Mesenchymal stem cell (in vitro differentiated cells and primary cell): ENCODE results near the gene SMARCA4.

Experiments
- DNase-seq: peaks from one replicate; pipeline ENCODE4 v3.0.0-alpha.2; 2013
- H2AFZ ChIP-seq: one replicate; pipeline ENCODE4 v1.6.1; 2013; ENCODE audit warnings: low read depth, mild to moderate bottlenecking, control low read depth, inconsistent platforms, low read length, moderate library complexity
- H2AK5ac ChIP-seq: 2 replicates; pipeline ENCODE4 v1.6.1; 2013; ENCODE audit warnings: low read length, moderate library complexity, mild to moderate bottlenecking, inconsistent platforms; ENCODE audit not compliant: severe bottlenecking
- H2BK120ac ChIP-seq: one replicate; pipeline ENCODE4 v1.6.1; 2013; ENCODE audit warnings: low read depth, mild to moderate bottlenecking, inconsistent platforms, low read length, moderate library complexity
- H2BK12ac ChIP-seq, 2 experiments: one replicate each; pipeline ENCODE4 v1.6.1; 2013; ENCODE audit warnings: inconsistent platforms in 2 of 2, low read length in 2 of 2, mild to moderate bottlenecking in 2 of 2, moderate library complexity in 2 of 2, control low read depth in 1 of 2
- H2BK15ac ChIP-seq: one replicate; pipeline ENCODE4 v1.6.1; 2013; ENCODE audit warnings: mild to moderate bottlenecking, low read depth, inconsistent platforms; ENCODE audit not compliant: poor library complexity, severe bottlenecking
- H2BK5ac ChIP-seq: 2 replicates; pipeline ENCODE4 v1.6.1; 2013; ENCODE audit warnings: low read depth, mild to moderate bottlenecking, low read length, control low read depth, inconsistent platforms; ENCODE audit not compliant: poor library complexity, severe bottlenecking
- H3K14ac ChIP-seq, 2 experiments: one replicate each; pipeline ENCODE4 v1.6.1; 2013; ENCODE audit warnings: inconsistent platforms in 2 of 2, low read length in 2 of 2, control low read depth in 1 of 2, mild to moderate bottlenecking in 1 of 2, moderate library complexity in 1 of 2
- H3K18ac ChIP-seq, 2 experiments: one replicate each; pipeline ENCODE4 v1.6.1; 2013; ENCODE audit warnings: inconsistent platforms in 2 of 2, low read length in 2 of 2, control low read depth in 1 of 2, low read depth in 1 of 2, mild to moderate bottlenecking in 1 of 2
- H3K23ac ChIP-seq, 2 experiments: one replicate each; pipeline ENCODE4 v1.6.1; 2013; ENCODE audit warnings: inconsistent platforms in 2 of 2, low read length in 2 of 2, mild to moderate bottlenecking in 2 of 2, moderate library complexity in 2 of 2, control low read depth in 1 of 2
- H3K27ac ChIP-seq: 2 replicates; pipeline ENCODE4 v1.5.1; 2013; ENCODE audit warnings: mild to moderate bottlenecking, moderate library complexity, low read length, control low read depth, inconsistent platforms; ENCODE audit not compliant: poor library complexity, severe bottlenecking
- H3K27me3 ChIP-seq, 2 experiments: 2 replicates each; pipeline versions ENCODE4 v1.6.1 to v1.7.0; 2013; ENCODE audit warnings: low read length in 2 of 2, mild to moderate bottlenecking in 2 of 2, moderate library complexity in 2 of 2, control low read depth in 1 of 2, inconsistent platforms in 1 of 2; ENCODE audit not compliant: control insufficient read depth in 1 of 2, insufficient read depth in 1 of 2
- H3K36me3 ChIP-seq, 2 experiments: 2 replicates each; pipeline versions ENCODE4 v1.6.1 to v1.7.0; 2013; ENCODE audit warnings: low read length in 2 of 2, control low read depth in 1 of 2, inconsistent platforms in 1 of 2, low read depth in 1 of 2, mild to moderate bottlenecking in 1 of 2; ENCODE audit not compliant: insufficient read depth in 2 of 2, control insufficient read depth in 1 of 2
- H3K4ac ChIP-seq, 2 experiments: one replicate each; pipeline ENCODE4 v1.6.1; 2013; ENCODE audit warnings: inconsistent platforms in 2 of 2, low read length in 2 of 2, mild to moderate bottlenecking in 2 of 2, moderate library complexity in 2 of 2, control low read depth in 1 of 2, low read depth in 1 of 2
- H3K4me1 ChIP-seq: 2 replicates; pipeline ENCODE4 v1.6.1; 2013; ENCODE audit warnings: low read depth, low read length, control low read depth; ENCODE audit not compliant: control insufficient read depth, insufficient read depth
- H3K4me2 ChIP-seq: 2 replicates; pipeline ENCODE4 v1.6.1; 2013; ENCODE audit warnings: low read length, mild to moderate bottlenecking, inconsistent platforms; ENCODE audit not compliant: poor library complexity, severe bottlenecking
- H3K4me3 ChIP-seq, 2 experiments: 2 replicates each; pipeline versions ENCODE4 v1.5.1 to v1.7.0; 2013; ENCODE audit warnings: low read length in 2 of 2, mild to moderate bottlenecking in 2 of 2, control low read depth in 1 of 2, low read depth in 1 of 2; ENCODE audit not compliant: insufficient read depth in 1 of 2
- H3K79me1 ChIP-seq: replicated peaks from 2 replicates; pipeline ENCODE4 v1.6.1; 2013; ENCODE audit warnings: mild to moderate bottlenecking, control low read depth, low read length, inconsistent platforms; ENCODE audit not compliant: poor library complexity, severe bottlenecking
- H3K9ac ChIP-seq: 2 replicates; pipeline ENCODE4 v1.7.0; 2013; ENCODE audit warnings: mild to moderate bottlenecking, low read length, moderate library complexity
- H3K9me3 ChIP-seq: 2 replicates; pipeline ENCODE4 v1.7.0; 2013; ENCODE audit warnings: mild to moderate bottlenecking, low read length; ENCODE audit not compliant: control insufficient read depth
- H4K8ac ChIP-seq: one replicate; pipeline ENCODE4 v1.6.1; 2013; ENCODE audit warnings: inconsistent platforms, mild to moderate bottlenecking, low read length, moderate library complexity
- H4K91ac ChIP-seq: one replicate; pipeline ENCODE4 v1.6.1; 2013; ENCODE audit warnings: mild to moderate bottlenecking, low read length, inconsistent platforms
- WGBS: methylation state at CpG from one replicate; pipeline ENCODE4 v1.1.7; 2013; ENCODE audit warnings: mixed read lengths; 5-methylcytosine and 5-hydroxymethylcytosine counted together

Gene SMARCA4

DNA sequence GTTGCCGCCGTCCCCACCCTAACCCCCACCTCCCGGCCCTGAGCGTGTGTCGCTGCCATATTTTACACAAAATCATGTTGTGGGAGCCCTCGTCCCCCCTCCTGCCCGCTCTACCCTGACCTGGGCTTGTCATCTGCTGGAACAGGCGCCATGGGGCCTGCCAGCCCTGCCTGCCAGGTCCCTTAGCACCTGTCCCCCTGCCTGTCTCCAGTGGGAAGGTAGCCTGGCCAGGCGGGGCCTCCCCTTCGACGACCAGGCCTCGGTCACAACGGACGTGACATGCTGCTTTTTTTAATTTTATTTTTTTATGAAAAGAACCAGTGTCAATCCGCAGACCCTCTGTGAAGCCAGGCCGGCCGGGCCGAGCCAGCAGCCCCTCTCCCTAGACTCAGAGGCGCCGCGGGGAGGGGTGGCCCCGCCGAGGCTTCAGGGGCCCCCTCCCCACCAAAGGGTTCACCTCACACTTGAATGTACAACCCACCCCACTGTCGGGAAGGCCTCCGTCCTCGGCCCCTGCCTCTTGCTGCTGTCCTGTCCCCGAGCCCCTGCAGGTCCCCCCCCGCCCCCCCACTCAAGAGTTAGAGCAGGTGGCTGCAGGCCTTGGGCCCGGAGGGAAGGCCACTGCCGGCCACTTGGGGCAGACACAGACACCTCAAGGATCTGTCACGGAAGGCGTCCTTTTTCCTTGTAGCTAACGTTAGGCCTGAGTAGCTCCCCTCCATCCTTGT lies 38.8 kb upstream of the SMARCA4 start:
- H4K91ac ChIP-seq = no peak overlapping the region
- no peak overlapping the region for H2AFZ ChIP-seq
- WGBS = 91% methylated on average over 30 of the region's 33 CpGs
- H3K4me3 ChIP-seq = no peak overlapping the region
- H3K9ac ChIP-seq = no peak overlapping the region
- no peak for DNase-seq
- H3K4ac ChIP-seq = no peak overlapping the region
- H3K14ac ChIP-seq = no peak overlapping the region
- no peaks in the 10 kb centered on the region for H3K9me3 ChIP-seq
- peaks cover 72 to 79% of the 10 kb centered on the region in 2 experiments for H3K36me3 ChIP-seq
- no peak overlapping the region for H2BK120ac ChIP-seq
- no peak overlapping the region for H2AK5ac ChIP-seq
- H3K4me1 ChIP-seq = peaks cover 4% of the 10 kb centered on the region
- no peak overlapping the region for H3K23ac ChIP-seq
- no peak overlapping the region for H3K18ac ChIP-seq
- no peak overlapping the region for H2BK15ac ChIP-seq
- no peaks in the 10 kb centered on the region for H3K27me3 ChIP-seq
- H3K4me2 ChIP-seq = no peak overlapping the region
- no peak overlapping the region for H2BK5ac ChIP-seq
- no peak overlapping the region for H4K8ac ChIP-seq
- H2BK12ac ChIP-seq = no peak overlapping the region
- no peak overlapping the region for H3K27ac ChIP-seq
- peaks cover 26% of the 10 kb centered on the region for H3K79me1 ChIP-seq

- H3K14ac ChIP-seq = no peak overlapping the region
- no peak overlapping the region for H3K4me3 ChIP-seq
- H3K23ac ChIP-seq = no peak overlapping the region
- WGBS = 95% methylated on average over 5 of the region's 13 CpGs
- H3K4me1 ChIP-seq = peaks cover 9% of the 10 kb centered on the region
- H4K8ac ChIP-seq = no peak overlapping the region
- H2BK15ac ChIP-seq = no peak overlapping the region
- no peak overlapping the region for H3K18ac ChIP-seq
- no peak overlapping the region for H3K9ac ChIP-seq
- no peak overlapping the region for H3K4me2 ChIP-seq
- H2BK120ac ChIP-seq = no peak overlapping the region
- H4K91ac ChIP-seq = no peak overlapping the region
- H2AFZ ChIP-seq = no peak overlapping the region
- no peak overlapping the region for H2AK5ac ChIP-seq
- H3K27ac ChIP-seq = no peak overlapping the region
- H2BK12ac ChIP-seq = no peak overlapping the region
- DNase-seq = no peak
- peaks cover 72 to 84% of the 10 kb centered on the region in 2 experiments for H3K36me3 ChIP-seq
- no peaks in the 10 kb centered on the region for H3K9me3 ChIP-seq
- no peaks in the 10 kb centered on the region for H3K27me3 ChIP-seq
- H3K4ac ChIP-seq = no peak overlapping the region
- no peak overlapping the region for H2BK5ac ChIP-seq
- peaks cover 31% of the 10 kb centered on the region for H3K79me1 ChIP-seq
Observed at GRCh38 chr19:10922638-10923014, 38.2 kb upstream of the SMARCA4 start.

DNA sequence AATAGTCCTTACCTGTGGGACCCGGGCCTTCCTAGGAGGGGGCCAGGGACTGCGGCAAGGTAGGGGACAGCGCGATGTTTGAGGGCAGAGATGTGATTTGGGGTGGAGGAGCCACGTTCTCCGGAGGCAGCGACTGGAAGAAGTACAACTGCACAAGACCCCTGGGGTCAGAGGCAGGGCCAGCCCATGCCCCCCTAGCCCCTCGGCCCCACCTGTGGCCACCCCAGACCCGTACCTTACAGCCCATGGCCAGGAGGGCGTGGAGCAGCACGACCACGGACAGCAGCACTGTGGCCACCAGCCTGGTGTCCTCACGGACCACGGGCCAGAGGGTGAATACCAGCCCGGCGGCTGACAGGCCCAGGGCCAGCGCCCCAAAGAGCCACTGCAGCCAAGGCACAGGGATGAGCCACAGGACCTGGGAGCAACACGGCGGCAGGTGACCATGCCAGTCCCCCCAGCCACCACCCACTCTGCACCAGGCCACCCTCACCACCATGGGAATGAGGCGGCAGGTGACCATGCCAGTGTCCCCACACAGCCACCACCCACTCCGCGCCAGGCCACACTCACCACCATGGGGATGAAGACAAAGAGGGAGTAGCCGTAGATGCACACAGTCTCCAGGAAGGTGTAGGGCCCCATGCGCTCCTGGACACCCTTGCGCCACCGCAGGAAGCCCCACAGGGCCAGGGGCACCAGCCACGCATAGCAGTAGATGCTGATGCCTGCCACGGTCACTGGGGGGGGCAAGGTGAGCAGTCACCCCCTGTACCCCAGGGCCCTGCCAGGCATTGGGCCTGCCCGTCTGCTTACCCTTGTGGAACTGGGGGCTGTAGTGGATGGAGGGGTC lies 37.3 kb upstream of the SMARCA4 start:
- no peak overlapping the region for H2BK5ac ChIP-seq
- H3K4ac ChIP-seq = no peak overlapping the region
- H3K9ac ChIP-seq = no peak overlapping the region
- H3K23ac ChIP-seq = no peak overlapping the region
- H4K91ac ChIP-seq = peak overlapping the region; percentile 21
- H2BK12ac ChIP-seq = peak overlapping the region in 1 of 2 experiments; percentile 22
- H3K4me1 ChIP-seq = peaks cover 13% of the 10 kb centered on the region
- no peak overlapping the region for H2AK5ac ChIP-seq
- peak overlapping the region; percentile 27 for H4K8ac ChIP-seq
- no peak overlapping the region for H3K4me2 ChIP-seq
- no peak overlapping the region for H3K4me3 ChIP-seq
- no peak overlapping the region for H2AFZ ChIP-seq
- no peaks in the 10 kb centered on the region for H3K27me3 ChIP-seq
- 97% methylated on average over 27 of the region's 29 CpGs for WGBS
- peaks cover 34% of the 10 kb centered on the region for H3K79me1 ChIP-seq
- no peak overlapping the region for H2BK120ac ChIP-seq
- H3K18ac ChIP-seq = no peak overlapping the region
- H3K27ac ChIP-seq = no peak overlapping the region
- H3K14ac ChIP-seq = no peak overlapping the region
- DNase-seq = no peak
- H3K9me3 ChIP-seq = no peaks in the 10 kb centered on the region
- no peak overlapping the region for H2BK15ac ChIP-seq
- peaks cover 66 to 79% of the 10 kb centered on the region in 2 experiments for H3K36me3 ChIP-seq

DNA sequence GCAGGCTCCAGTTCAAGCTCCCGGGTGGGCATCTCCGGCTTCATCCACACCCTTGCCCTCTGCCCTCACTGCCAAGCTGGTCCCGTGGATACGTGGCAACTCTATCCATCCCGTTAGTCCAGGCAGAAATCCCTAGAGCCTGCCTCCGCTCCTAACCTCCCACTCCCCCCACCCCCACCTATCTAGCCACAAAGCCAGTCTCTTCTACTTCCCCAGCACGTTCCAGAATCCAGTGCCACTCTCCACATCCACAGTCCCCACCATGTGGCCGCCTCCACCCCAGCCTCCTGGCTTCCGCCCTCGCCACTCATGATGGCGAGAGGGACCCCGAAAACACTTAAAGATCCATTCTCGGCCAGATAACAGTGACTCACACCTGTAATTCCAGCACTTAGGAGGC lies 36.2 kb upstream of the SMARCA4 start:
- peaks cover 18% of the 10 kb centered on the region for H3K4me1 ChIP-seq
- no peak overlapping the region for H3K4me3 ChIP-seq
- no peak overlapping the region for H3K14ac ChIP-seq
- H2AFZ ChIP-seq = no peak overlapping the region
- no peak overlapping the region for H2AK5ac ChIP-seq
- no peak overlapping the region for H3K27ac ChIP-seq
- H2BK120ac ChIP-seq = no peak overlapping the region
- H3K79me1 ChIP-seq = peaks cover 38% of the 10 kb centered on the region
- H2BK5ac ChIP-seq = no peak overlapping the region
- H3K4ac ChIP-seq = no peak overlapping the region
- no peak overlapping the region for H2BK12ac ChIP-seq
- H3K36me3 ChIP-seq = peaks cover 55 to 78% of the 10 kb centered on the region in 2 experiments
- H3K27me3 ChIP-seq = no peaks in the 10 kb centered on the region
- H3K18ac ChIP-seq = no peak overlapping the region
- H3K4me2 ChIP-seq = no peak overlapping the region
- 90% methylated on average over 13 of the region's 13 CpGs for WGBS
- no peak overlapping the region for H4K91ac ChIP-seq
- no peak overlapping the region for H3K9ac ChIP-seq
- no peak overlapping the region for H2BK15ac ChIP-seq
- no peak overlapping the region for H4K8ac ChIP-seq
- H3K23ac ChIP-seq = no peak overlapping the region
- H3K9me3 ChIP-seq = no peaks in the 10 kb centered on the region
- no peak for DNase-seq
